ENCODE data around the gene CAPN15. TPM values are rescaled to one million over a fixed set of nuclear protein-coding genes. Genes with fewer than 3 reads are reported as not detected.

Gene CAPN15
- total and polyA plus RNA-seq, 3 donors from 2014 or later: 48.0 to 115 (median 108) TPM

DNA sequence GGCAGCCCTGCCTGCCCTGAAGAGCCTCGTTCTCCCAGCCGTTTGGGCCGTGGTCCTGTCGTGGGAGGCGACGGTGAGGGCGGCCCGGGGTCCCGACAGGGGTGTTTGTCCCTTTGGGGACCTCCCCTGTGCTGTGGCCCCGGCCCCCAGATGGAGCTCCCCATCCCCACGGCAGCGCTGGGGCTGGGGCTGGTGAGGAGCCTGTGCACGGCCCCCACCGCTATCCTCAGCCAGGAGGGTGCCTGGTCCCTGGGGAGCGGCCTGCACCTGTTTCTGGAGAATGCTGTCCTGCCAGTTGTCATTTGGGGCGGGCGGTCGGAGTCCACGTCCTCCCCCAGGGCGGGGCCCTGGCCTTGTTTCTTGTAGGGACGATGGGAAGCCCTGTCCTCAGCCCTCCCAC is 6.6 kb downstream of the CAPN15 start:
- Histone ChIP-seq H3K27me3 (no peaks in the 10 kb centered on the region), H3K9me3 (no peaks in the 10 kb centered on the region), H3K4me3 (no peak overlapping the region), H3K4me1 (peaks cover 22% of the 10 kb centered on the region), H3K27ac (no peak overlapping the region), H3K36me3 (ENCODE audit: low read depth, missing control alignments) (no peaks in the 10 kb centered on the region)
- TF ChIP-seq POLR2A (IDR thresholded peaks at IDR 0.05): no peak
- TF ChIP-seq, protein P1, sequence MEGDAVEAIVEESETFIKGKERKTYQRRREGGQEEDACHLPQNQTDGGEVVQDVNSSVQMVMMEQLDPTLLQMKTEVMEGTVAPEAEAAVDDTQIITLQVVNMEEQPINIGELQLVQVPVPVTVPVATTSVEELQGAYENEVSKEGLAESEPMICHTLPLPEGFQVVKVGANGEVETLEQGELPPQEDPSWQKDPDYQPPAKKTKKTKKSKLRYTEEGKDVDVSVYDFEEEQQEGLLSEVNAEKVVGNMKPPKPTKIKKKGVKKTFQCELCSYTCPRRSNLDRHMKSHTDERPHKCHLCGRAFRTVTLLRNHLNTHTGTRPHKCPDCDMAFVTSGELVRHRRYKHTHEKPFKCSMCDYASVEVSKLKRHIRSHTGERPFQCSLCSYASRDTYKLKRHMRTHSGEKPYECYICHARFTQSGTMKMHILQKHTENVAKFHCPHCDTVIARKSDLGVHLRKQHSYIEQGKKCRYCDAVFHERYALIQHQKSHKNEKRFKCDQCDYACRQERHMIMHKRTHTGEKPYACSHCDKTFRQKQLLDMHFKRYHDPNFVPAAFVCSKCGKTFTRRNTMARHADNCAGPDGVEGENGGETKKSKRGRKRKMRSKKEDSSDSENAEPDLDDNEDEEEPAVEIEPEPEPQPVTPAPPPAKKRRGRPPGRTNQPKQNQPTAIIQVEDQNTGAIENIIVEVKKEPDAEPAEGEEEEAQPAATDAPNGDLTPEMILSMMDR (IDR thresholded peaks at IDR 0.05): no peak
- WGBS, 2 donors: 63 to 87% methylated on average over 11 to 21 of the region's 21 CpGs
- intact Hi-C loops (cut with DNase I; ENCODE audit: low total_unique reads): no loop called here
- no peak for DNase-seq

DNA sequence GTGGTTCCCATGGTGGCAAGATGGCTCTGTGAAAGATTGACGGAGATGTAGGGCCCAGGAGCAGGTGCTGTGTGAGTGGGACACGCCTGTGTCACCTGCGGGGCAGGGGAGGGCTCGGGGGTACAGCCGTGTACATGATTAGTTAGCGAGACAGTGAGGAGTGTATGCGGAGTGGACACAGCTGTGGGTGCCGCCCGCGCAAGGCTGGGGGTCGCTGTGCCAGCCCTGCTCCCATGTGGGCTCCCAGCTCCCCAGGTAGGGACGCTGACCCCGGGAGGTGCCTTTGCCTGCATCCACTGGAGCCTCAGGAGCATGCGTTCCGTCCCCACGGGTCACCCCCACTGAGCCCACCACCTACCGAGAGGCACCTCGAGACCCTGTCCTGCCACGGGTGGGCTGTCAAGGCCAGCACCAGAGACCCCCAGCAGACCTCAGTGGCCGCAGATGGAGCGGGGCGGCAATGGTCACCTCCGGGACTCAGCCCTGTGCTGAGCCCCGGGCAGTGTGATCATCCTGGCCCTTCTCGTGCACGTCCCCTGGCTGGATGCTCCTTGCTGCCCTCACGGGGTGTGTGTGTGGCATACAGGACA is 7.4 kb downstream of the CAPN15 start:
- no peaks in the 10 kb centered on the region for H3K36me3 ChIP-seq (ENCODE audit: low read depth, missing control alignments)
- H3K27me3 ChIP-seq: no peaks in the 10 kb centered on the region
- no peaks in the 10 kb centered on the region for H3K9me3 ChIP-seq
- no peak for TF ChIP-seq POLR2A (IDR thresholded peaks at IDR 0.05)
- TF ChIP-seq, protein P1 (IDR thresholded peaks at IDR 0.05): no peak
- intact Hi-C loops (cut with DNase I; ENCODE audit: low total_unique reads): no loop called here
- H3K27ac ChIP-seq: no peak overlapping the region
- WGBS, 2 donors: 94 to 100% methylated on average over 9 to 26 of the region's 27 CpGs
- H3K4me1 ChIP-seq: peaks cover 18% of the 10 kb centered on the region
- DNase-seq: no peak
- H3K4me3 ChIP-seq: no peak overlapping the region

DNA sequence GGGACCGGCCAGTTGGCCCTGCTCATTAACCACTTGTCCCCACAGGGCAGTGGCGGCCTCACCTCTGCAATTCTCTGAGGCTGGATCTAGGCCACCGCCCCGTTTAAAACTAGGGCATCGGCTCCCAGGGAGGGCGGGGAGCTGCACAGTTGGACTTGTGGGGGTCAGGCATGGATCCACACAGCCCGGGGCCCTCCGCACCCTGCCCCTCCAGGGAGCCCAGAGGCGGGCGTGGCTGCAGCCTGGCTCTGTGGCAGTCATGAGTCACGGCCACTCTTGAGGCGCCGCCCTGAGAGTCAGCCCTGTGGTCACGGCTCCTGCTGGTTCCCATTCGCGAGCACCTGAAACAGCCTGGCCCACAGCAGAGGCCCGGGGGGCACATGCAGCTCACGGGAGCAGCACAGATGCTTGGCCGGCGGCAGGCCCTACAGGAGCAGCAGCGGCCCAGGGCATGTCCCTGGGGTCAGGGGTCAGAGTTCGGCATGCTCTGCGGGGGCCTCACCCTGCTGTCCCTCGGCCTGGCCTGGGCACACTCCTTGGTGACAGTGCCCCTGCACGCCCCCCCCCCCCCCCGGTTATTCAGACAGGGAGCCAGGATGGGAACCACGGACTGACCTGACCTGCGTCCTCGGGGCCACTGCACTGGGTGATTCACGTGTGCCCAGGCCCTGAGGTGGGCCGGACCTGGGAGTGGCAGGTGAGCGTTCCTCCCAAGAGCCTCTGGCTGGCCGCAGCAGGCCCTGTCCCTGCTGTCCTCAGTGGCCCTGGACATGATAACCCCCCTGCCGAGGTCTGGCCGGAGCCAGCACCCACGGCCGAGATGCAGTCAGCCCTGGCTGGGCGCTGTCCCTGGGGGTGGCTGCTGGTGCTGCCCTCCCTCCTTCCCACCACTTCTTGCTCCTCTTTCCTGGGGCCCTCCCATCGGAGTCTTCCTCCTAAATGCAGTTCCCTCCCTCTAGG is 8.2 kb downstream of the CAPN15 start:
- TF ChIP-seq POLR2A (IDR thresholded peaks at IDR 0.05): no peak
- TF ChIP-seq, protein P1 (IDR thresholded peaks at IDR 0.05): no peak
- H3K36me3 ChIP-seq (ENCODE audit: low read depth, missing control alignments): no peaks in the 10 kb centered on the region
- H3K9me3 ChIP-seq: no peaks in the 10 kb centered on the region

DNA sequence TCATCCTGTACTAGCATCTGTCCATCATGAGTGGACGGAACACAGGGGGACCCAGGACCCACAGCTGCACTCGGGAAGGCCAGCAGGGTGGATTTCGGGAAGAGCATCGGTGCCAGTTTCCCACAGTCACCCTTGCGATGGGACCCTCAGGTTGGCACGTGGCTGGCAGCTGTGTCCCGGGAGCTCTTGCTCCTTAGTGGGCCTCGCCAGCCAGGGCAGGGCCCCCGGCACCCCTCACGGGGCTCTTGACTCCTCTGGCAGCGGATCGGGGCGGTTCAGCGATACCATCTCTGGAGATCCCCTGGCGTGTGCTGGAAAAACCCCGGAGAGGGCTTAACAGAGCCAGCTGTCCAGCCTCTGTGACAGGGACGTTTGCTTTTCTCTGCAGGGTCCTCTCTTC is 9.2 kb downstream of the CAPN15 start:
- DNase-seq: no peak
- 90 to 94% methylated on average over 2 to 17 of the region's 17 CpGs for WGBS, 2 donors

More for the DNA sequence above, 8.2 kb downstream of the CAPN15 start:
- Histone ChIP-seq H3K27ac (no peak overlapping the region), H3K4me3 (no peak overlapping the region), H3K4me1 (peaks cover 16% of the 10 kb centered on the region), H3K27me3 (no peaks in the 10 kb centered on the region)
- intact Hi-C loops (cut with DNase I; ENCODE audit: low total_unique reads): no loop called here
- WGBS, 2 donors: 91% methylated on average over 5 to 34 of the region's 39 CpGs
- no peak for DNase-seq

More for the DNA sequence above, 9.2 kb downstream of the CAPN15 start:
- no peak overlapping the region for H3K27ac ChIP-seq
- intact Hi-C loops (cut with DNase I; ENCODE audit: low total_unique reads): no loop called here
- H3K36me3 ChIP-seq (ENCODE audit: low read depth, missing control alignments): no peaks in the 10 kb centered on the region
- H3K4me1 ChIP-seq: peaks cover 16% of the 10 kb centered on the region
- H3K9me3 ChIP-seq: no peaks in the 10 kb centered on the region
- no peaks in the 10 kb centered on the region for H3K27me3 ChIP-seq
- H3K4me3 ChIP-seq: no peak overlapping the region
- TF ChIP-seq, protein P1 (IDR thresholded peaks at IDR 0.05): no peak
- no peak for TF ChIP-seq POLR2A (IDR thresholded peaks at IDR 0.05)

Measured in testis (tissue), 3 donors.